ENCODE data around the gene MARCHF2.

MARCHF2 gene

GRCh38 chr19:8486661-8487136 lies 73.6 kb downstream of the MARCHF2 start:
- TF ChIP-seq MAX (IDR thresholded peaks at IDR 0.05; ENCODE audit: low read depth, low read length) (no peak), POLR2A (IDR thresholded peaks at IDR 0.05; ENCODE audit: extremely low read depth, insufficient read length) (peak; percentile 4)
- no peak overlapping the region for H3K4me3 ChIP-seq (ENCODE audit: low read depth, low read length)
- no peak for DNase-seq (ENCODE audit: low read depth)

GRCh38 chr19:8487137-8487851 lies 74.2 kb downstream of the MARCHF2 start:
- TF ChIP-seq MAX (IDR thresholded peaks at IDR 0.05; ENCODE audit: low read depth, low read length) (peak; percentile 82), CTCF (IDR thresholded peaks at IDR 0.05; ENCODE audit: low read depth, low read length) (peak; percentile 89), POLR2A (IDR thresholded peaks at IDR 0.05; ENCODE audit: extremely low read depth, insufficient read length) (peak; percentile 24), MYC (IDR thresholded peaks at IDR 0.05; ENCODE audit: low read depth, low read length) (peak; percentile 94)
- no peak overlapping the region for H3K4me3 ChIP-seq (ENCODE audit: low read depth, low read length)
- peak; percentile 100 for DNase-seq (ENCODE audit: low read depth)

- TF ChIP-seq CTCF (IDR thresholded peaks at IDR 0.05; ENCODE audit: low read depth, low read length) (no peak), MYC (IDR thresholded peaks at IDR 0.05; ENCODE audit: low read depth, low read length) (no peak), POLR2A (IDR thresholded peaks at IDR 0.05; ENCODE audit: extremely low read depth, insufficient read length) (no peak), MAX (IDR thresholded peaks at IDR 0.05; ENCODE audit: low read depth, low read length) (no peak)
- DNase-seq (ENCODE audit: low read depth), result peak; percentile 33
- no peak overlapping the region for H3K4me3 ChIP-seq (ENCODE audit: low read depth, low read length)
Observed at GRCh38 chr19:8488365-8488764, 75.3 kb downstream of the MARCHF2 start.

Data from NB4 (cell line).